DND-41 (cell line): ENCODE results near the gene UGT8.

ENCODE experiments used
- ATAC-seq: fragments of 200-7000 bp; cut with Tn5 transposase; 3 replicates; pipeline ENCODE4 v1.9.1; 2021; ENCODE audit warnings: low read depth; ENCODE audit not compliant: insufficient read depth
- DNase-seq: peaks from one replicate; pipeline ENCODE4 v3.0.0-alpha.2; 2020
- H2AFZ ChIP-seq: 2 replicates; pipeline ENCODE4 v1.6.0; 2012; ENCODE audit warnings: low read depth, low read length
- H3K27ac ChIP-seq: 2 replicates; pipeline ENCODE4 v1.5.1; 2012; ENCODE audit warnings: low read length, inconsistent platforms
- H3K27me3 ChIP-seq: fragments of 200-600 bp; sonication (generic); 2 replicates; pipeline ENCODE4 v1.6.0; 2012; ENCODE audit warnings: low read length, mild to moderate bottlenecking, inconsistent platforms; ENCODE audit not compliant: insufficient read depth, poor library complexity
- H3K36me3 ChIP-seq: 2 replicates; pipeline ENCODE4 v1.5.1; 2012; ENCODE audit warnings: low read length, inconsistent platforms; ENCODE audit not compliant: insufficient read depth
- H3K4me1 ChIP-seq: 2 replicates; pipeline ENCODE4 v1.5.1; 2012; ENCODE audit warnings: mild to moderate bottlenecking, low read length; ENCODE audit not compliant: insufficient read depth
- H3K4me2 ChIP-seq: 2 replicates; pipeline ENCODE4 v1.6.0; 2012; ENCODE audit warnings: mild to moderate bottlenecking, moderate library complexity, low read length, inconsistent platforms; ENCODE audit not compliant: insufficient read depth
- H3K4me3 ChIP-seq, 2 experiments: fragments of 200-600 bp in 1 of 2; shearing (Covaris generic) in 1 of 2; 2 replicates each; pipeline ENCODE4 v1.5.1; 2012 to 2016; ENCODE audit warnings: inconsistent platforms in 2 of 2, low read length in 2 of 2, mild to moderate bottlenecking in 2 of 2, low read depth in 1 of 2, moderate library complexity in 1 of 2
- H3K79me2 ChIP-seq: 2 replicates; pipeline ENCODE4 v1.6.0; 2012; ENCODE audit warnings: low read length, inconsistent platforms; ENCODE audit not compliant: insufficient read depth
- H3K9ac ChIP-seq: 2 replicates; pipeline ENCODE4 v1.6.0; 2012; ENCODE audit warnings: low read depth, mild to moderate bottlenecking, inconsistent platforms, low read length, moderate library complexity
- H3K9me3 ChIP-seq: 2 replicates; pipeline ENCODE4 v1.5.1; 2012; ENCODE audit warnings: low read length, moderate library complexity, mild to moderate bottlenecking, inconsistent platforms; ENCODE audit not compliant: insufficient read depth, severe bottlenecking
- H4K20me1 ChIP-seq: 2 replicates; pipeline ENCODE4 v1.6.0; 2012; ENCODE audit warnings: low read length; ENCODE audit not compliant: insufficient read depth
- EZH2 ChIP-seq: IDR thresholded peaks from 3 replicates; pipeline ENCODE4 v1.6.1; 2012; ENCODE audit warnings: borderline replicate concordance, low read depth, mild to moderate bottlenecking, moderate library complexity, low read length, inconsistent platforms; ENCODE audit not compliant: severe bottlenecking
- TF ChIP-seq, protein P1 (sequence below): IDR thresholded peaks from 2 replicates; pipeline ENCODE4 v1.5.1; 2012; ENCODE audit warnings: borderline replicate concordance, low read length, moderate library complexity, mild to moderate bottlenecking; ENCODE audit not compliant: poor library complexity, severe bottlenecking; ENCODE audit errors: extremely low read depth

Gene UGT8

DNA sequence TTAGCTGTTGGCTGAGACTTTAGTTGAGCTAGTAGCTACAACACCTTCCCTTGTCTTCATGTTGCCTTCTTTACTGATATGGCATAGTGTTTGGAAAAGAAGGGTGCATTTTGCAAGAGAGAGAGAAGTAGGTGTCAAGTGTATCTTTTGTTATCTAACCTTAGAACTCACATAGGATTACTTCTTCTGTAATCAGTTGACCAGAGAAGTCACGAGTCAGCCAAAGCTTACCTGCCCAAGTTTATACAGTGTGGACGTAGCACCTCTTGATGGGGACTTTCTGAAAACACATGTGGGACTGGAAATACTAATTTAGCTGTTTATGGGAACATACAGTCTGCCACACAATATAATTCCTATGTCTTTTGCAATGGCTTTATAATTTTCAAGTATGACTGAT, 56.0 kb downstream of the UGT8 start:
- Histone ChIP-seq H3K36me3 (no peaks in the 10 kb centered on the region), H2AFZ (no peak overlapping the region), H3K4me1 (no peaks in the 10 kb centered on the region), H3K9ac (no peak overlapping the region), H3K4me3 (no peak overlapping the region), H3K9me3 (no peaks in the 10 kb centered on the region), H4K20me1 (no peaks in the 10 kb centered on the region), H3K79me2 (no peaks in the 10 kb centered on the region), H3K27me3 (no peaks in the 10 kb centered on the region), H3K27ac (no peak overlapping the region), H3K4me2 (no peak overlapping the region)
- no peak for TF ChIP-seq EZH2
- TF ChIP-seq, protein P1, sequence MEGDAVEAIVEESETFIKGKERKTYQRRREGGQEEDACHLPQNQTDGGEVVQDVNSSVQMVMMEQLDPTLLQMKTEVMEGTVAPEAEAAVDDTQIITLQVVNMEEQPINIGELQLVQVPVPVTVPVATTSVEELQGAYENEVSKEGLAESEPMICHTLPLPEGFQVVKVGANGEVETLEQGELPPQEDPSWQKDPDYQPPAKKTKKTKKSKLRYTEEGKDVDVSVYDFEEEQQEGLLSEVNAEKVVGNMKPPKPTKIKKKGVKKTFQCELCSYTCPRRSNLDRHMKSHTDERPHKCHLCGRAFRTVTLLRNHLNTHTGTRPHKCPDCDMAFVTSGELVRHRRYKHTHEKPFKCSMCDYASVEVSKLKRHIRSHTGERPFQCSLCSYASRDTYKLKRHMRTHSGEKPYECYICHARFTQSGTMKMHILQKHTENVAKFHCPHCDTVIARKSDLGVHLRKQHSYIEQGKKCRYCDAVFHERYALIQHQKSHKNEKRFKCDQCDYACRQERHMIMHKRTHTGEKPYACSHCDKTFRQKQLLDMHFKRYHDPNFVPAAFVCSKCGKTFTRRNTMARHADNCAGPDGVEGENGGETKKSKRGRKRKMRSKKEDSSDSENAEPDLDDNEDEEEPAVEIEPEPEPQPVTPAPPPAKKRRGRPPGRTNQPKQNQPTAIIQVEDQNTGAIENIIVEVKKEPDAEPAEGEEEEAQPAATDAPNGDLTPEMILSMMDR, result no peak
- DNase-seq (no peak), ATAC-seq (no peak)

DNA sequence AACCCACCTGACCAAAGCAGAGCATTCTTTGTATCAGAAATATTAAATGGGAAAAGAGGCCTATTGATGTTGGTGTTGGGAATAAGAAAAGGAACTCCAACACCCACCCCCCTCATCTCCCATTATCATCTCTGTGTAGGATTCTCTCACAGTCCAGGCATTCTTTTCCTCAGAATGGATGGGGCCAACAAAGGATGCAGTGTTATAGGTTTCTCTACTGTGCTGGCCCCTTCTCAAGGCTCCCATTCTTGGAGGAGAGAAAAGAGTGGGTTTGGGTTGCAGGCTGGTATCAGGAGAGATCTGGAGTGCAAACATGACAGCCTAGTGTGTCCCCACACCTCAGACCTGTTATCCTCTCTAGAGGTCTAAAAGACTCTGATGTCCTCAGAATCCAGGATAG, 59.6 kb downstream of the UGT8 start:
- DNase-seq (no peak), ATAC-seq (no peak)
- Histone ChIP-seq H2AFZ (no peak overlapping the region), H3K36me3 (no peaks in the 10 kb centered on the region), H3K4me2 (no peak overlapping the region), H4K20me1 (no peaks in the 10 kb centered on the region), H3K4me3 (no peak overlapping the region), H3K27me3 (no peaks in the 10 kb centered on the region), H3K9me3 (no peaks in the 10 kb centered on the region), H3K9ac (no peak overlapping the region), H3K4me1 (no peaks in the 10 kb centered on the region), H3K27ac (no peak overlapping the region), H3K79me2 (no peaks in the 10 kb centered on the region)
- TF ChIP-seq, protein P1, result no peak
- no peak for TF ChIP-seq EZH2

DNA sequence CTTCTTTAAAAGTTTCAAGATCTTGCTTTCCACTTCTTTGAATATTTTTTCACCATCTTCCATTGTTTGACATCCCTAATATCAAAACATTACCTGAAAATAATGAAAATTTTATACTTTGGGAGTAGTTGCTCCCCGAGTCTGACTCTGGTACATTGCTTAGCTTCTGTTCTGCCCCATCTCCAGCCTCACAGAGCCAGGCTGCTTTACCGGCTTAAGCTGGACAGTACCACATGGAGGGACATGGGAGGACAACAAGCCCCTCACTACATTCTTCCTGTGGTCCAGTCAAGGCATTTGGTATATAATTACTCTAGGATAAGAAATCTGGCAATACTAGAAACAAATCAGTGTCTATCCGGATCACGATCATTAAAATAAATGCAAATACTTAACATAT, 60.2 kb downstream of the UGT8 start:
- H3K4me3 ChIP-seq, result no peak overlapping the region
- H3K36me3 ChIP-seq, result no peaks in the 10 kb centered on the region
- H3K4me1 ChIP-seq, result no peaks in the 10 kb centered on the region
- no peak for ATAC-seq
- no peaks in the 10 kb centered on the region for H3K79me2 ChIP-seq
- H3K4me2 ChIP-seq, result no peak overlapping the region
- no peak for DNase-seq
- no peak overlapping the region for H3K27ac ChIP-seq
- no peak overlapping the region for H2AFZ ChIP-seq
- TF ChIP-seq, protein P1, result no peak
- no peak for TF ChIP-seq EZH2
- H3K9me3 ChIP-seq, result no peaks in the 10 kb centered on the region
- no peaks in the 10 kb centered on the region for H3K27me3 ChIP-seq
- no peak overlapping the region for H3K9ac ChIP-seq
- no peaks in the 10 kb centered on the region for H4K20me1 ChIP-seq

DNA sequence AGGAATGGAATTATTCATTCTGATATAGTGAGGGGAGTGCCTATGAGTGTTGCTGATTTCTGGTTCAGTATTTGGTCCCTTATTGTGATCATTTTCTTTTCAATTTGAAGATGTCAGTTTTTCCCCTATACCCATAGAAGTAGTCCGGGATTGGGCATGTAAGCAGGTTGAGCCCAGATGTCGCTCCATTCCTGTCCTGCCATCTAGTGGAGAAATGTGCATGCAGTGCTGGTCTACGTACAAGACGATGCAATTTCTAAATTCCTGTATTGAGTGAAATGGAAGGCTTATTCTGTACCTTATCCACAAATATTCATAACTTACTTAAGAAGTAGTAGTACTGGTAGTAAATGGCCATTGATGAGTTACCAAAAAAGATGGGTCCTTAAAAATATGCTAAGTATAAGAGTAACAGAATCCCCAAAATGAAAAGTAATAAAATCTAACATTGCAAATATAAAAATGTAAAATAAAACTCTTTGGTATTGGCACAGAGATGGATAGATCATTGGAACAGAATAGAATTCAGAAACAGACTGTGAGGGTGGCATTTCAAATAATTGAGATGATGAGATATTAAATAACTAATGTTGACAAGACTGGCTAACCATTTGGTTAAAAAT, 60.9 kb downstream of the UGT8 start:
- no peak for TF ChIP-seq EZH2
- TF ChIP-seq, protein P1, result peak; percentile 80
- Histone ChIP-seq H3K4me1 (no peaks in the 10 kb centered on the region), H3K27ac (no peak overlapping the region), H3K36me3 (no peaks in the 10 kb centered on the region), H2AFZ (no peak overlapping the region), H3K9me3 (no peaks in the 10 kb centered on the region), H3K79me2 (no peaks in the 10 kb centered on the region), H3K27me3 (no peaks in the 10 kb centered on the region), H3K9ac (no peak overlapping the region), H4K20me1 (no peaks in the 10 kb centered on the region), H3K4me2 (no peak overlapping the region), H3K4me3 (no peak overlapping the region)
- ATAC-seq (peak; percentile 88), DNase-seq (peak; percentile 38)
